ENCODE data around the gene SCRT2. TPM values are rescaled to one million over a fixed set of nuclear protein-coding genes. Genes with fewer than 3 reads are reported as not detected.

Gene SCRT2
- total RNA-seq, 1 donor from 2014 or later = not detected

GRCh38 chr20:640674-641515 lies 34.7 kb downstream of the SCRT2 start:
- Mint-ChIP-seq H3K4me3 (ENCODE audit: unreplicated experiment) (no peak overlapping the region), H3K27ac (ENCODE audit: unreplicated experiment) (no peak overlapping the region), H3K4me1 (ENCODE audit: low read depth, unreplicated experiment) (no peaks in the 10 kb centered on the region), H3K9me3 (ENCODE audit: unreplicated experiment) (peaks cover 3% of the 10 kb centered on the region), H3K36me3 (ENCODE audit: low read depth, unreplicated experiment) (peaks cover 1% of the 10 kb centered on the region), H3K27me3 (ENCODE audit: low read depth, unreplicated experiment) (peaks cover 25% of the 10 kb centered on the region)
- Histone ChIP-seq H3K4me3 (ENCODE audit: insufficient read depth, low read depth, low read length) (no peak overlapping the region), H3K9me3 (ENCODE audit: insufficient read depth, low read depth, low read length) (no peaks in the 10 kb centered on the region), H3K27me3 (ENCODE audit: insufficient read depth, low read length) (peaks cover 2% of the 10 kb centered on the region), H2AFZ (ENCODE audit: low read depth, low read length) (no peak overlapping the region), H3K79me2 (ENCODE audit: insufficient read depth, low read length) (no peaks in the 10 kb centered on the region), H3K36me3 (ENCODE audit: insufficient read depth, low read length) (no peaks in the 10 kb centered on the region), H3K9ac (ENCODE audit: low read length) (no peak overlapping the region), H3K4me1 (ENCODE audit: insufficient read depth, low read length) (no peaks in the 10 kb centered on the region), H3K4me2 (ENCODE audit: low read length) (no peak overlapping the region), H4K20me1 (ENCODE audit: insufficient read depth, low read length) (peaks cover 8% of the 10 kb centered on the region), H3K27ac (ENCODE audit: low read depth, low read length) (no peak overlapping the region)
- TF ChIP-seq EZH2 (IDR thresholded peaks at IDR 0.05; ENCODE audit: insufficient read depth, low read length) (no peak), CTCF (IDR thresholded peaks at IDR 0.05; ENCODE audit: insufficient read depth, low read depth, low read length) (no peak)
- no peak for DNase-seq (ENCODE audit: low read depth)
- FAIRE-seq = no peak

GRCh38 chr20:638579-638978 lies 37.0 kb downstream of the SCRT2 start:
- H3K4me3 Mint-ChIP-seq (ENCODE audit: unreplicated experiment) = no peak overlapping the region
- Histone ChIP-seq H3K9me3 (ENCODE audit: insufficient read depth, low read depth, low read length) (no peaks in the 10 kb centered on the region), H3K4me3 (ENCODE audit: insufficient read depth, low read depth, low read length) (no peak overlapping the region), H4K20me1 (ENCODE audit: insufficient read depth, low read length) (no peaks in the 10 kb centered on the region), H3K79me2 (ENCODE audit: insufficient read depth, low read length) (no peaks in the 10 kb centered on the region), H3K4me2 (ENCODE audit: low read length) (no peak overlapping the region), H3K36me3 (ENCODE audit: insufficient read depth, low read length) (no peaks in the 10 kb centered on the region), H3K27me3 (ENCODE audit: insufficient read depth, low read length) (peaks cover 4% of the 10 kb centered on the region), H3K9ac (ENCODE audit: low read length) (no peak overlapping the region), H3K4me1 (ENCODE audit: insufficient read depth, low read length) (no peaks in the 10 kb centered on the region), H3K27ac (ENCODE audit: low read depth, low read length) (no peak overlapping the region), H2AFZ (ENCODE audit: low read depth, low read length) (no peak overlapping the region)
- TF ChIP-seq CTCF (IDR thresholded peaks at IDR 0.05; ENCODE audit: insufficient read depth, low read depth, low read length) = no peak
- TF ChIP-seq EZH2 (IDR thresholded peaks at IDR 0.05; ENCODE audit: insufficient read depth, low read length) = no peak
- peaks cover 1% of the 10 kb centered on the region for H3K36me3 Mint-ChIP-seq (ENCODE audit: low read depth, unreplicated experiment)
- peaks cover 3% of the 10 kb centered on the region for H3K9me3 Mint-ChIP-seq (ENCODE audit: unreplicated experiment)
- H3K4me1 Mint-ChIP-seq (ENCODE audit: low read depth, unreplicated experiment) = no peaks in the 10 kb centered on the region
- DNase-seq (ENCODE audit: low read depth) (no peak), FAIRE-seq (no peak)
- H3K27ac Mint-ChIP-seq (ENCODE audit: unreplicated experiment) = no peak overlapping the region
- peaks cover 44% of the 10 kb centered on the region for H3K27me3 Mint-ChIP-seq (ENCODE audit: low read depth, unreplicated experiment)

GRCh38 chr20:637559-637958 lies 38.0 kb downstream of the SCRT2 start:
- Histone ChIP-seq H3K27me3 (ENCODE audit: insufficient read depth, low read length) (peaks cover 4% of the 10 kb centered on the region), H3K9me3 (ENCODE audit: insufficient read depth, low read depth, low read length) (no peaks in the 10 kb centered on the region), H3K4me1 (ENCODE audit: insufficient read depth, low read length) (no peaks in the 10 kb centered on the region), H3K79me2 (ENCODE audit: insufficient read depth, low read length) (no peaks in the 10 kb centered on the region), H3K36me3 (ENCODE audit: insufficient read depth, low read length) (no peaks in the 10 kb centered on the region), H3K4me3 (ENCODE audit: insufficient read depth, low read depth, low read length) (no peak overlapping the region), H3K9ac (ENCODE audit: low read length) (no peak overlapping the region), H3K4me2 (ENCODE audit: low read length) (no peak overlapping the region), H3K27ac (ENCODE audit: low read depth, low read length) (no peak overlapping the region), H4K20me1 (ENCODE audit: insufficient read depth, low read length) (no peaks in the 10 kb centered on the region), H2AFZ (ENCODE audit: low read depth, low read length) (no peak overlapping the region)
- Mint-ChIP-seq H3K4me1 (ENCODE audit: low read depth, unreplicated experiment) (no peaks in the 10 kb centered on the region), H3K27me3 (ENCODE audit: low read depth, unreplicated experiment) (peaks cover 49% of the 10 kb centered on the region), H3K9me3 (ENCODE audit: unreplicated experiment) (peaks cover 3% of the 10 kb centered on the region), H3K4me3 (ENCODE audit: unreplicated experiment) (no peak overlapping the region), H3K36me3 (ENCODE audit: low read depth, unreplicated experiment) (no peaks in the 10 kb centered on the region), H3K27ac (ENCODE audit: unreplicated experiment) (no peak overlapping the region)
- FAIRE-seq = no peak
- TF ChIP-seq CTCF (IDR thresholded peaks at IDR 0.05; ENCODE audit: insufficient read depth, low read depth, low read length) = no peak
- TF ChIP-seq EZH2 (IDR thresholded peaks at IDR 0.05; ENCODE audit: insufficient read depth, low read length) = no peak
- DNase-seq (ENCODE audit: low read depth) = no peak

All from astrocyte (in vitro differentiated cells and primary cell).